Raji (cell line): ENCODE data around the gene SSH2.

Source experiments
- POLR2A ChIP-seq: IDR thresholded peaks from 2 replicates; pipeline ENCODE4 v1.6.1; 2011; ENCODE audit warnings: low read depth, low read length, control low read depth; ENCODE audit not compliant: insufficient read depth

SSH2 gene

GRCh38 chr17:29608986-29609385 is 321.0 kb downstream of the SSH2 start:
- TF ChIP-seq POLR2A: no peak

- no peak for TF ChIP-seq POLR2A
Measured at GRCh38 chr17:29607557-29608195, 322.4 kb downstream of the SSH2 start.

- TF ChIP-seq POLR2A: no peak
Measured at GRCh38 chr17:29603109-29603674, 326.8 kb downstream of the SSH2 start.

- TF ChIP-seq POLR2A: no peak
Measured at GRCh38 chr17:29597361-29598172, 332.5 kb downstream of the SSH2 start.

- TF ChIP-seq POLR2A: no peak
Measured at GRCh38 chr17:29596811-29597210, 333.2 kb downstream of the SSH2 start.

- TF ChIP-seq POLR2A: no peak
Measured at GRCh38 chr17:29595943-29596774, 333.9 kb downstream of the SSH2 start.

- TF ChIP-seq POLR2A: no peak
Measured at GRCh38 chr17:29595107-29595942, 334.7 kb downstream of the SSH2 start.

GRCh38 chr17:29594519-29595090 is 335.4 kb downstream of the SSH2 start:
- no peak for TF ChIP-seq POLR2A

GRCh38 chr17:29593591-29594518 is 336.2 kb downstream of the SSH2 start:
- TF ChIP-seq POLR2A: 0 out of 2 replicates have a peak, but pooled peaks have one; percentile 19

GRCh38 chr17:29592850-29593551 is 337.0 kb downstream of the SSH2 start, which contains the start of gene ANKRD13B:
Gene ANKRD13B, plus strand, starts transcription at chr17:29593132. Its CDS starts 490 bp downstream, at chr17:29593622.
- peak; percentile 45 for TF ChIP-seq POLR2A

GRCh38 chr17:29591737-29592608 is 338.1 kb downstream of the SSH2 start:
- TF ChIP-seq POLR2A: peak; percentile 51; the same call in 1 of the 2 replicates
